Hepatocyte (in vitro differentiated cells): ENCODE results near the gene NCLN. TPM values are rescaled to one million over a fixed set of nuclear protein-coding genes. Genes with fewer than 3 reads are reported as not detected.
A peak's percentile ranks its signal among the peaks of the same experiment; 100 is the strongest.

Source experiments
- DNase-seq: peaks from one replicate; pipeline ENCODE4 v3.0.0-alpha.2; 2016; ENCODE audit warnings: low spot score
- H2AFZ ChIP-seq: fragments of 200-600 bp; sonication (generic); 2 replicates; pipeline ENCODE4 v1.6.0; 2016; ENCODE audit warnings: antibody characterized with exemption, mild to moderate bottlenecking
- H3K27ac ChIP-seq: fragments of 200-600 bp; sonication (generic); 2 replicates; pipeline ENCODE4 v1.5.1; 2016; ENCODE audit warnings: mild to moderate bottlenecking
- H3K27me3 ChIP-seq: fragments of 200-600 bp; sonication (generic); 2 replicates; pipeline ENCODE4 v1.6.1; 2016
- H3K36me3 ChIP-seq: fragments of 200-600 bp; sonication (generic); replicated peaks from 2 replicates; pipeline ENCODE4 v1.5.1; 2016; ENCODE audit warnings: low read depth; ENCODE audit not compliant: insufficient read depth
- H3K4me1 ChIP-seq: fragments of 200-600 bp; sonication (generic); 2 replicates; pipeline ENCODE4 v1.5.1; 2016; ENCODE audit warnings: mild to moderate bottlenecking, moderate library complexity; ENCODE audit not compliant: insufficient read depth
- H3K4me2 ChIP-seq: fragments of 200-600 bp; sonication (generic); 2 replicates; pipeline ENCODE4 v1.6.0; 2016
- H3K4me3 ChIP-seq: fragments of 200-600 bp; sonication (generic); 2 replicates; pipeline ENCODE4 v1.5.1; 2016; ENCODE audit warnings: mild to moderate bottlenecking
- H3K79me2 ChIP-seq: fragments of 200-600 bp; sonication (generic); 2 replicates; pipeline ENCODE4 v1.6.0; 2017; ENCODE audit warnings: mild to moderate bottlenecking
- H3K9me2 ChIP-seq: fragments of 200-600 bp; sonication (generic); replicated peaks from 2 replicates; pipeline ENCODE4 v1.6.0; 2017; ENCODE audit warnings: mild to moderate bottlenecking; ENCODE audit not compliant: insufficient read depth
- H3K9me3 ChIP-seq: fragments of 200-600 bp; sonication (generic); 2 replicates; pipeline ENCODE4 v1.5.1; 2016; ENCODE audit warnings: low read depth, mild to moderate bottlenecking
- H4K20me1 ChIP-seq: fragments of 200-600 bp; sonication (generic); 2 replicates; pipeline ENCODE4 v1.6.0; 2016; ENCODE audit warnings: mild to moderate bottlenecking; ENCODE audit not compliant: insufficient read depth, poor library complexity, severe bottlenecking
- CTCF ChIP-seq: fragments of 200-600 bp; sonication (generic); IDR thresholded peaks from 2 replicates; pipeline ENCODE4 v1.5.1; 2016; ENCODE audit warnings: antibody characterized with exemption, mild to moderate bottlenecking; ENCODE audit not compliant: poor library complexity
- EZH2 ChIP-seq: fragments of 200-600 bp; sonication (generic); IDR thresholded peaks from 2 replicates; pipeline ENCODE4 v1.6.1; 2016; ENCODE audit warnings: antibody characterized with exemption, mild to moderate bottlenecking, borderline replicate concordance
- EZH2phosphoT487 ChIP-seq: fragments of 200-600 bp; sonication (generic); IDR thresholded peaks from one replicate; pipeline ENCODE4 v1.6.1; 2018; ENCODE audit warnings: antibody characterized with exemption, mild to moderate bottlenecking, low read depth, moderate library complexity; ENCODE audit not compliant: unreplicated experiment, severe bottlenecking
- WGBS: methylation state at CpG from one replicate; pipeline ENCODE4 v1.1.6; 2016; ENCODE audit warnings: low lambda C conversion rate; ENCODE audit errors: missing lambda C conversion rate; 5-methylcytosine and 5-hydroxymethylcytosine counted together
- polyA plus RNA-seq: library from polyadenylated mRNA; unstranded; fragments of >200 nt; fragmentation: Nextera tagmentation; extraction: Ambion mirVana; gene quantifications from 2 replicates; pipeline ENCODE4 v1.2.1, GENCODE V29; 2016
- total RNA-seq: library from RNA; depleted of rRNA; stranded (reverse); fragments of >200 nt; gene quantifications from 2 replicates; pipeline ENCODE4 v1.2.3, GENCODE V29; 2014

NCLN gene
- total and polyA plus RNA-seq, 2 experiments from 2014 or later: 44.9 to 94.2 TPM

- TF ChIP-seq EZH2phosphoT487 (no peak), EZH2 (no peak), CTCF (no peak)
These were observed 9.7 kb upstream of the NCLN start for GRCh38 chr19:3175781-3176714.

GRCh38 chr19:3176715-3177501, 8.8 kb upstream of the NCLN start:
- peak overlapping the region; percentile 71 for H3K27ac ChIP-seq
- WGBS: 70% methylated on average over 7 of the region's 11 CpGs
- H3K9me3 ChIP-seq: no peaks in the 10 kb centered on the region
- no peaks in the 10 kb centered on the region for H3K79me2 ChIP-seq
- H3K4me2 ChIP-seq: no peak overlapping the region
- no peaks in the 10 kb centered on the region for H3K27me3 ChIP-seq
- no peak for TF ChIP-seq EZH2phosphoT487
- TF ChIP-seq CTCF: no peak
- no peak for TF ChIP-seq EZH2
- no peaks in the 10 kb centered on the region for H3K9me2 ChIP-seq
- no peak overlapping the region for H2AFZ ChIP-seq
- no peak overlapping the region for H3K4me3 ChIP-seq
- H4K20me1 ChIP-seq: no peaks in the 10 kb centered on the region
- DNase-seq: peak; percentile 57
- H3K36me3 ChIP-seq: no peaks in the 10 kb centered on the region
- no peaks in the 10 kb centered on the region for H3K4me1 ChIP-seq

More at GRCh38 chr19:3175781-3176714, 9.7 kb upstream of the NCLN start:
- no peak overlapping the region for H3K4me3 ChIP-seq
- H3K9me3 ChIP-seq: no peaks in the 10 kb centered on the region
- no peaks in the 10 kb centered on the region for H3K36me3 ChIP-seq
- H3K27ac ChIP-seq: peak overlapping the region; percentile 71
- H3K4me1 ChIP-seq: no peaks in the 10 kb centered on the region
- H2AFZ ChIP-seq: no peak overlapping the region
- DNase-seq: peak; percentile 48
- H3K4me2 ChIP-seq: no peak overlapping the region
- H3K27me3 ChIP-seq: no peaks in the 10 kb centered on the region
- H3K79me2 ChIP-seq: no peaks in the 10 kb centered on the region
- 63% methylated on average over 17 of the region's 17 CpGs for WGBS
- H3K9me2 ChIP-seq: no peaks in the 10 kb centered on the region
- no peaks in the 10 kb centered on the region for H4K20me1 ChIP-seq

- peak; percentile 3 for DNase-seq
- no peak within 1 kb of the TSS for H3K4me3 ChIP-seq
- H3K4me2 ChIP-seq: no peak within 1 kb of the TSS
- no peaks in the 10 kb centered on the region for H4K20me1 ChIP-seq
- no peak for TF ChIP-seq CTCF
- no peaks in the 10 kb centered on the region for H3K79me2 ChIP-seq
- H3K27me3 ChIP-seq: no peaks in the 10 kb centered on the region
- H3K4me1 ChIP-seq: no peaks in the 10 kb centered on the region
- no peak within 1 kb of the TSS for H3K27ac ChIP-seq
- 95% methylated on average over 27 of the region's 42 CpGs for WGBS
- no peaks in the 10 kb centered on the region for H3K36me3 ChIP-seq
- no peak within 1 kb of the TSS for H2AFZ ChIP-seq
- H3K9me3 ChIP-seq: no peaks in the 10 kb centered on the region
- H3K9me2 ChIP-seq: no peaks in the 10 kb centered on the region
These were observed 7.3 kb upstream of the NCLN start, which contains the start of gene S1PR4 for GRCh38 chr19:3178377-3178972. Gene S1PR4, plus strand, starts transcription at chr19:3178769. Its CDS starts 24 bp downstream, at chr19:3178793.
